Right lobe of liver (tissue), 4 donors: ENCODE measurements around the gene HSPA2.

Experiments
- CTCF ChIP-seq, 4 donors: fragments of 200-600 bp in 3 of 4; fragments of 450-650 bp in 1 of 4; IDR thresholded peaks; one replicate each; pipeline versions ENCODE4 v1.5.1 to v1.8.0; 2016 to 2022; ENCODE audit warnings: antibody characterized with exemption in 4 of 4, mild to moderate bottlenecking in 2 of 4
- POLR2A ChIP-seq: fragments of 450-650 bp; IDR thresholded peaks from one replicate; pipeline ENCODE4 v1.6.1; 2017; ENCODE audit warnings: antibody characterized with exemption, mild to moderate bottlenecking
- donor health status: DM: no; HTN: no; CAD: no.
- donor health status: DM: no; HTN: no; CAD: no.
- donor health status: DM: no; HTN: yes; CAD: no.

- TF ChIP-seq CTCF (IDR thresholded peaks at IDR 0.05) (no peak), POLR2A (no peak)
Observed at GRCh38 chr14:64541261-64541971, 875 bp downstream of the HSPA2 start.
